Sigmoid colon (tissue), 7 donors: ENCODE results near the gene HOXA6. TPM values are rescaled to one million over a fixed set of nuclear protein-coding genes. Genes with fewer than 3 reads are reported as not detected.
A peak's percentile ranks its signal among the peaks of the same experiment; 100 is the strongest.

Experiments
- DNase-seq: peaks from one replicate; pipeline ENCODE4 v3.0.0-alpha.2; 2019
- H3K27ac ChIP-seq, 4 donors: fragments of 200-600 bp; sonication (generic); one replicate each; pipeline ENCODE4 v1.5.1; 2016 to 2019; ENCODE audit warnings: mild to moderate bottlenecking in 1 of 4
- H3K27me3 ChIP-seq, 3 donors: fragments of 200-600 bp; sonication (generic); one replicate each; pipeline ENCODE4 v1.5.1; 2019; ENCODE audit warnings: mild to moderate bottlenecking in 1 of 3
- H3K36me3 ChIP-seq, 4 donors: fragments of 200-600 bp; sonication (generic); one replicate each; pipeline ENCODE4 v1.5.1; 2016 to 2019
- H3K4me1 ChIP-seq, 4 donors: fragments of 200-600 bp; sonication (generic); one replicate each; pipeline ENCODE4 v1.5.1; 2017 to 2019
- H3K4me3 ChIP-seq, 4 donors: fragments of 200-600 bp; sonication (generic); one replicate each; pipeline ENCODE4 v1.5.1; 2017 to 2019; ENCODE audit warnings: mild to moderate bottlenecking in 2 of 4, moderate library complexity in 1 of 4
- H3K9me3 ChIP-seq, 4 donors: fragments of 200-600 bp in 3 of 4; sonication (generic) in 3 of 4; one replicate each; pipeline versions ENCODE4 v1.5.1 to v1.6.1; 2013 to 2019
- EP300 ChIP-seq, 4 donors: sonication (generic); formaldehyde crosslinking; IDR thresholded peaks; one replicate each; pipeline ENCODE4 v1.6.1; 2017; ENCODE audit warnings: antibody characterized with exemption in 4 of 4
- POLR2A ChIP-seq, 2 donors: fragments of 450-650 bp; IDR thresholded peaks; one replicate each; pipeline ENCODE4 v1.6.1; 2016; ENCODE audit warnings: antibody characterized with exemption in 2 of 2, mild to moderate bottlenecking in 2 of 2, moderate library complexity in 2 of 2
- POLR2AphosphoS5 ChIP-seq, 4 donors: sonication (generic); formaldehyde crosslinking; IDR thresholded peaks; one replicate each; pipeline ENCODE4 v1.6.1; 2017; ENCODE audit warnings: antibody characterized with exemption in 4 of 4
- WGBS, 2 donors: extraction: QIAGEN DNeasy Blood & Tissue Kit; methylation state at CpG; one replicate each; pipeline ENCODE4 v1.1.7; 2013; 5-methylcytosine and 5-hydroxymethylcytosine counted together
- intact Hi-C: fragments of 100-400 bp; cut with DNase I; formaldehyde crosslinking; loops from one replicate; pipeline ENCODE4 v1.15.1; 2023
- polyA plus RNA-seq, 3 donors: library from polyadenylated mRNA; stranded (reverse); fragments of 200-250 nt; gene quantifications; one replicate each; pipeline ENCODE4 v1.2.3, GENCODE V29; 2013
- total RNA-seq, 4 donors: library from RNA; depleted of rRNA; stranded (reverse); fragments of >200 nt; gene quantifications; one replicate each; pipeline ENCODE4 v1.1.0, GENCODE V29; 2016
- TF ChIP-seq, protein P1 (sequence below), 4 experiments: fragments of 450-650 bp in 3 of 4; fragments of 200-600 bp in 1 of 4; IDR thresholded peaks; one replicate each; pipeline ENCODE4 v1.5.1; 2016 to 2019; ENCODE audit warnings: antibody characterized with exemption in 4 of 4, mild to moderate bottlenecking in 3 of 4, moderate library complexity in 2 of 4
- donor health status: healthy with polysubstance abuse.
- donor health status: Bipolar disorder and iron deficiency.
- donor health status: healthy.

HOXA6 gene
- total and polyA plus RNA-seq, 7 donors, result 1.6 to 10.0 (median 4.5) TPM; not detected in 1

DNA sequence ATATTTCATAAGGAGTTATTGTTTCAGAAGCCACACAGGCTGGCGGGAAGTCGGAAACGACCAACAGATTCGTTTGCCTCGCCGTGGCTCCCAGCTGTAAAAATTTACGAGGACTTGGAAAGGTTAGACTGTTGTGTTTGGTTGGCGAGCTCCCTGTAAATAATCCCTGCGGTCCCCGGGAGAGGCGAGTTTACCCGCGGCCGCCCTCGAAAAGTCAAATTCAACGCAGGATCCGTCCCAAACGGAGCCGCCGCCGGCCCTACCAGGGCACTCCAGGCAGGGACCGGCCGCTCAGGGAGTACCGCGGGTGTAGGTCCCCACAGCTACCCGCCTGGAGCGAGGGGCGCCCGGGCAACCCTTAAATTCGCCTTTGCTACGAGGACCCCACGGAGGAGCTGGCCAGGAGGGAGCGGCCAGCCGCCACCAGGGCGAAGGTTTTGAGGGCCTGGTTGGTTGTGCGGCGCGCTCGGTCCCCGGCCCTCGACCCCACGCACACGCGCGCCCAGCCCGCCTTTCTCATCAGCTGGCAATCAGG lies 18.5 kb upstream of the HOXA6 start:
- Histone ChIP-seq H3K27ac (peak overlapping the region in 3 of 4 donors; percentile 97 to 98 (median 98)), H3K4me3 (peak overlapping the region; percentile 80 to 85 (median 82)), H3K27me3 (no peaks in the 10 kb centered on the region), H3K4me1 (peaks cover 0 to 44% (median 38%) of the 10 kb centered on the region in 4 donors), H3K36me3 (no peaks in the 10 kb centered on the region), H3K9me3 (no peaks in the 10 kb centered on the region)
- intact Hi-C loops, result loop anchor here (2.0 to 5.0 kb wide), 3 partner anchors 15 to 1309 kb away; partner anchors contain the start of gene HOXA2
- peak; percentile 83 for DNase-seq
- TF ChIP-seq POLR2A (IDR thresholded peaks at IDR 0.05) (peak in 1 of 2 donors; percentile 66), POLR2AphosphoS5 (IDR thresholded peaks at IDR 0.05) (peak in 2 of 4 donors; percentile 59 to 64), EP300 (IDR thresholded peaks at IDR 0.05) (no peak)
- TF ChIP-seq, protein P1, sequence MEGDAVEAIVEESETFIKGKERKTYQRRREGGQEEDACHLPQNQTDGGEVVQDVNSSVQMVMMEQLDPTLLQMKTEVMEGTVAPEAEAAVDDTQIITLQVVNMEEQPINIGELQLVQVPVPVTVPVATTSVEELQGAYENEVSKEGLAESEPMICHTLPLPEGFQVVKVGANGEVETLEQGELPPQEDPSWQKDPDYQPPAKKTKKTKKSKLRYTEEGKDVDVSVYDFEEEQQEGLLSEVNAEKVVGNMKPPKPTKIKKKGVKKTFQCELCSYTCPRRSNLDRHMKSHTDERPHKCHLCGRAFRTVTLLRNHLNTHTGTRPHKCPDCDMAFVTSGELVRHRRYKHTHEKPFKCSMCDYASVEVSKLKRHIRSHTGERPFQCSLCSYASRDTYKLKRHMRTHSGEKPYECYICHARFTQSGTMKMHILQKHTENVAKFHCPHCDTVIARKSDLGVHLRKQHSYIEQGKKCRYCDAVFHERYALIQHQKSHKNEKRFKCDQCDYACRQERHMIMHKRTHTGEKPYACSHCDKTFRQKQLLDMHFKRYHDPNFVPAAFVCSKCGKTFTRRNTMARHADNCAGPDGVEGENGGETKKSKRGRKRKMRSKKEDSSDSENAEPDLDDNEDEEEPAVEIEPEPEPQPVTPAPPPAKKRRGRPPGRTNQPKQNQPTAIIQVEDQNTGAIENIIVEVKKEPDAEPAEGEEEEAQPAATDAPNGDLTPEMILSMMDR (IDR thresholded peaks at IDR 0.05), result no peak
- WGBS, 2 donors, result 2 to 3% methylated on average over 46 of the region's 46 CpGs

DNA sequence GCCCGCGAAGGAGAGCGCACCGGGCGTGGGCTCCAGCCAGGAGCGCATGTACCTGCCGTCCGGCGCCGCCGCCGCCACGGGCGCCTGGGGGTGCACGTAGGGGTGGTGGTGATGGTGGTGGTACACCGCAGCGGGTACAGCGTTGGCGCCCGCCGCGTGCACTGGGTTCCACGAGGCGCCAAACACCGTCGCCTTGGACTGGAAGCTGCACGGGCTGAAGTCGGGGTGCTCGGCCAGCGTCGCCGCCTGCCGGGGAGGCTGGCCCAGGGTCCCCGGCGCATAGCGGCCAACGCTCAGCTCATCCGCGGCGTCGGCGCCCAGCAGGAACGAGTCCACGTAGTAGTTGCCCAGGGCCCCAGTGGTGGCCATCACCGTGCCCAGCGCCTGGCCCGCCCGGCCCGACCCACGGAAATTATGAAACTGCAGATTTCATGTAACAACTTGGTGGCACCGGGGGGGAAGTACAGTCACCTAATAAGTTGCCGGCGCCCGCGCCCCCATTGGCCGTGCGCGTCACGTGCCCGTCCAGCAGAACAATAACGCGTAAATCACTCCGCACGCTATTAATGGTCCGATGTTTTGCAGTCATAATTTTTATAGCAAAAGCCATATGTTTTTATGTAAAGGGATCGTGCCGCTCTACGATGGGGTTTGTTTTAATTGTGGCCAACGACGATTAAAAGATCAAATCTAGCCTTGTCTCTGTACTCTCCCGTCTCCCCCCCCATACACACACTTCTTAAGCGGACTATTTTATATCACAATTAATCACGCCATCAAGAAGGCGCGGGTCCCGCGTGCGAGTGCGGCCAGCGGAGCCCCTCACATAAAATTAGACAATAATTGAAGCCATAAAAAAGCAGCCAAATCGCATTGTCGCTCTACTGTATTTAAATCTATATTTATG lies 17.8 kb upstream of the HOXA6 start, which contains the start of gene HOXA9:
Gene HOXA9 (minus strand): TSS at position 449 of the 907 bp plus-strand sequence. CDS start 80 bp downstream, at position 369.
- H3K27me3 ChIP-seq, result no peaks in the 10 kb centered on the region
- TF ChIP-seq EP300 (IDR thresholded peaks at IDR 0.05) (no peak), POLR2A (IDR thresholded peaks at IDR 0.05) (peak; percentile 50 to 59), POLR2AphosphoS5 (IDR thresholded peaks at IDR 0.05) (peak; percentile 74 to 92 (median 86))
- TF ChIP-seq, protein P1 (IDR thresholded peaks at IDR 0.05), result peak in 2 of 4 experiments; percentile 22 to 24
- H3K36me3 ChIP-seq, result no peaks in the 10 kb centered on the region
- H3K27ac ChIP-seq, result peak within 1 kb of the TSS in 3 of 4 donors; percentile 97 to 98 (median 98)
- intact Hi-C loops, result loop anchor here (2.0 to 5.0 kb wide), 3 partner anchors 15 to 1308 kb away; partner anchors contain the start of gene HOXA2
- H3K4me3 ChIP-seq, result peak within 1 kb of the TSS; percentile 80 to 85 (median 82)
- 1 to 2% methylated on average over 82 of the region's 82 CpGs for WGBS, 2 donors
- peaks cover 0 to 50% (median 42%) of the 10 kb centered on the region in 4 donors for H3K4me1 ChIP-seq
- no peaks in the 10 kb centered on the region for H3K9me3 ChIP-seq
- DNase-seq, result peak; percentile 97

DNA sequence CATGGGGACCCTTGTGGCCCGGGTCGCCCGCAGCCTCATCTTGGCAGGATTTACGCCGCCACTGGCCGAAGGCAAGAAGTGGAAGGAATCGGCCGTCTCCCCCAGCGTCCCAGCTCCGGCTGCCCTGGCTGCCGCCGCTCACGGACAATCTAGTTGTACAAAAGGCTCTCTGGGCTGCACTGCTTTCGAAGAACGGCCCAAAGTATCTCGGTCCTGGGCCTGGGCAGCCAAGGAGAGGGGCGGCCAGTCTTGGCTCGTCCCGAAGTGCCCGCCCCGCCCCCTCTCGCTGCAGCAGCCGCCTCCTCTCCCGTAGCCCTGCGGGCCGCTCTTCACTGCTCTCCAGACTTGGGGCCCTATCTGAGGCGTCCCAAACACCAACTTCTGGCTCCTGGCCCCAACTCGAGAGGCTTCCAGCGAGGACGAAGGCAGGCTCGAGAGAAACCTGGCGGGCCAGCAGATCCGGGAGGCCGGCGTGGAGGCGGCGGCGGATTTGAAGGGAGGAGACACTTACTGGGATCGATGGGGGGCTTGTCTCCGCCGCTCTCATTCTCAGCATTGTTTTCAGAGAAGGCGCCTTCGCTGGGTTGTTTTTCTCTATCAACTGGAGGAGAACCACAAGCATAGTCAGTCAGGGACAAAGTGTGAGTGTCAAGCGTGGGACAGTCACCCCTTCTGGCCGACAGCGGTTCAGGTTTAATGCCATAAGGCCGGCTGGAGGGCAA lies 17.0 kb upstream of the HOXA6 start:
- 1 to 3% methylated on average over 47 of the region's 47 CpGs for whole genome bisulfite sequencing, 2 donors
- TF ChIP-seq POLR2A (IDR thresholded peaks at IDR 0.05) (no peak), EP300 (IDR thresholded peaks at IDR 0.05) (no peak), POLR2AphosphoS5 (IDR thresholded peaks at IDR 0.05) (peak in 2 of 4 donors; percentile 40 to 61)
- TF ChIP-seq, protein P1 (IDR thresholded peaks at IDR 0.05), result peak in 1 of 4 experiments; percentile 43
- Histone ChIP-seq H3K36me3 (no peaks in the 10 kb centered on the region), H3K4me3 (peak overlapping the region; percentile 80 to 85 (median 82)), H3K4me1 (peaks cover 0 to 52% (median 44%) of the 10 kb centered on the region in 4 donors), H3K27me3 (no peaks in the 10 kb centered on the region), H3K27ac (peak overlapping the region in 3 of 4 donors; percentile 97 to 98 (median 98)), H3K9me3 (no peaks in the 10 kb centered on the region)
- peak; percentile 87 for DNase-seq
- intact Hi-C loops, result loop anchor here (2.0 to 5.0 kb wide), 3 partner anchors 14 to 1307 kb away; partner anchors contain the start of gene HOXA2

- peak overlapping the region; percentile 80 to 85 (median 82) for H3K4me3 ChIP-seq
- 4 to 17% methylated on average over 12 of the region's 12 CpGs for WGBS, 2 donors
Observed at GRCh38 chr7:27164045-27164366, 16.4 kb upstream of the HOXA6 start.

More at GRCh38 chr7:27164045-27164366, 16.4 kb upstream of the HOXA6 start:
- TF ChIP-seq POLR2A (IDR thresholded peaks at IDR 0.05) (no peak), EP300 (IDR thresholded peaks at IDR 0.05) (no peak), POLR2AphosphoS5 (IDR thresholded peaks at IDR 0.05) (no peak)
- TF ChIP-seq, protein P1 (IDR thresholded peaks at IDR 0.05), result no peak
- H3K4me1 ChIP-seq, result peaks cover 0 to 52% (median 44%) of the 10 kb centered on the region in 4 donors
- no peaks in the 10 kb centered on the region for H3K27me3 ChIP-seq
- H3K27ac ChIP-seq, result peak overlapping the region in 3 of 4 donors; percentile 97 to 98 (median 98)
- no peak for DNase-seq
- H3K36me3 ChIP-seq, result no peaks in the 10 kb centered on the region
- intact Hi-C loops, result loop anchor here (2.0 kb wide), 1 partner anchor 13 kb away; no protein-coding TSS in a partner anchor
- no peaks in the 10 kb centered on the region for H3K9me3 ChIP-seq
